ENCODE results near the gene TBC1D22B.

GRCh38 chr6:37313723-37314486 is 56.3 kb downstream of the TBC1D22B start:
- TF ChIP-seq POLR2AphosphoS5 (IDR thresholded peaks at IDR 0.05; ENCODE audit: low read depth, low read length) (no peak), TAF1 (IDR thresholded peaks at IDR 0.05; ENCODE audit: low read depth, low read length) (no peak), POLR2A (IDR thresholded peaks at IDR 0.05; ENCODE audit: low read depth, low read length) (no peak), POU2F2 (IDR thresholded peaks at IDR 0.05; ENCODE audit: low read depth, low read length) (no peak), SPI1 (IDR thresholded peaks at IDR 0.05; ENCODE audit: low read depth, low read length) (no peak), PAX5 (IDR thresholded peaks at IDR 0.05; ENCODE audit: insufficient read depth, low read length, severe bottlenecking) (no peak)

All from GM12891 (cell line).